Upper lobe of left lung (tissue), 6 donors: Measurements from ENCODE around the gene SLC26A9. TPM values are rescaled to one million over a fixed set of nuclear protein-coding genes. Genes with fewer than 3 reads are reported as not detected.

ENCODE experiments used
- ATAC-seq, 2 donors: fragments of 200-7000 bp; cut with Tn5 transposase; one replicate each; pipeline ENCODE4 v1.9.1; 2022; ENCODE audit warnings: mild to moderate bottlenecking in 2 of 2, moderate library complexity in 2 of 2; ENCODE audit not compliant: low FRiP score in 2 of 2
- DNase-seq, 2 donors: peaks; one replicate each; pipeline ENCODE4 v3.0.0-alpha.2; 2019 to 2020
- H3K27ac ChIP-seq, 4 donors: fragments of 200-600 bp; sonication (generic); one replicate each; pipeline ENCODE4 v1.5.1; 2016 to 2019
- H3K27me3 ChIP-seq, 4 donors: fragments of 200-600 bp; sonication (generic); one replicate each; pipeline ENCODE4 v1.5.1; 2017 to 2019
- H3K36me3 ChIP-seq, 4 donors: fragments of 200-600 bp; sonication (generic); one replicate each; pipeline ENCODE4 v1.5.1; 2016 to 2019
- H3K4me1 ChIP-seq, 4 donors: fragments of 200-600 bp; sonication (generic); one replicate each; pipeline ENCODE4 v1.5.1; 2018 to 2019
- H3K4me3 ChIP-seq, 4 donors: fragments of 200-600 bp; sonication (generic); one replicate each; pipeline ENCODE4 v1.5.1; 2017 to 2019; ENCODE audit warnings: mild to moderate bottlenecking in 2 of 4, moderate library complexity in 1 of 4
- H3K9me3 ChIP-seq, 4 donors: fragments of 200-600 bp; sonication (generic); one replicate each; pipeline ENCODE4 v1.5.1; 2018 to 2019
- CTCF ChIP-seq, 6 experiments: fragments of 450-650 bp in 4 of 6; fragments of 200-600 bp in 2 of 6; sonication (generic) in 2 of 6; IDR thresholded peaks; one replicate each; pipeline ENCODE4 v1.5.1; 2016 to 2019; ENCODE audit warnings: antibody characterized with exemption in 6 of 6
- EP300 ChIP-seq, 4 donors: sonication (generic); formaldehyde crosslinking; IDR thresholded peaks; one replicate each; pipeline ENCODE4 v1.5.1; 2017; ENCODE audit warnings: antibody characterized with exemption in 4 of 4, control low read depth in 2 of 4
- POLR2A ChIP-seq, 4 donors: fragments of 450-650 bp; IDR thresholded peaks; one replicate each; pipeline ENCODE4 v1.5.1; 2016 to 2017; ENCODE audit warnings: antibody characterized with exemption in 4 of 4, mild to moderate bottlenecking in 2 of 4
- POLR2AphosphoS5 ChIP-seq, 2 donors: sonication (generic); formaldehyde crosslinking; IDR thresholded peaks; one replicate each; pipeline ENCODE4 v1.5.1; 2017; ENCODE audit warnings: antibody characterized with exemption in 2 of 2
- WGBS, 2 donors: methylation state at CpG; one replicate each; pipeline ENCODE4 v1.1.5; 2017 to 2018; 5-methylcytosine and 5-hydroxymethylcytosine counted together
- total RNA-seq, 6 donors: library from RNA; depleted of rRNA in 4 of 6; stranded (reverse); fragments of >200 nt in 4 of 6; gene quantifications; one replicate each; pipeline versions ENCODE4 v1.1.0 to v1.2.1, GENCODE V29; 2016 to 2021
- donor health status: DM: no; HTN: no; CAD: no; lungs with moderate emphysema.
- donor health status: DM: no; HTN: yes; CAD: no; lungs with severe emphysema.

The SLC26A9 gene
- total RNA-seq, 6 donors from 2014 or later: 10.6 to 31.9 (median 20.9) TPM

GRCh38 chr1:205971082-205971481 is 27.8 kb upstream of the SLC26A9 start:
- H3K27me3 ChIP-seq: no peaks in the 10 kb centered on the region
- no peaks in the 10 kb centered on the region for H3K9me3 ChIP-seq
- 76 to 85% methylated on average over 4 of the region's 4 CpGs for WGBS, 2 donors
- no peak overlapping the region for H3K27ac ChIP-seq
- TF ChIP-seq POLR2AphosphoS5 (IDR thresholded peaks at IDR 0.05): no peak
- TF ChIP-seq EP300 (IDR thresholded peaks at IDR 0.05): no peak
- TF ChIP-seq POLR2A (IDR thresholded peaks at IDR 0.05): no peak
- no peak for TF ChIP-seq CTCF (IDR thresholded peaks at IDR 0.05)
- no peak for DNase-seq
- ATAC-seq: no peak
- peaks cover 0 to 2% (median 0%) of the 10 kb centered on the region in 4 donors for H3K4me1 ChIP-seq
- no peak overlapping the region for H3K4me3 ChIP-seq
- no peaks in the 10 kb centered on the region for H3K36me3 ChIP-seq

DNA sequence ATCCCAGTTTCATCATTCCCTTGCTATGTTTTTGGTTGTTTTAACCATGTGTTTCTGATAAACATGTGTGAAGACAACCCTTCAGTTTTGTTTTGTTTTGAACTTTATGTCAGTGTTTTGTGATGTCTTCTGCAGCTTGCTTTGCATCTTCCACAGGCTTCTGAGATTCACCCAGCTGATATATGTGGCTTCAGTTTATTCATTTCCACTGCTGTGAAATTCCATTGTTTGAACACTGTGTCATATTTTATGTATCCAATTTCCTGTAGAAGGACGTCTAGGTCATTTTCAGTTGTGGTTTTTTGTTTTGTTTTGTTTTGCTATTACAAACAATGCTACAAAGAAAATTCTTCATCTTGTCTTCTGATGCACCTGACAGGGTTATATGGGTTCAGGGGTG is 27.2 kb upstream of the SLC26A9 start:
- Histone ChIP-seq H3K27me3 (no peaks in the 10 kb centered on the region), H3K9me3 (no peaks in the 10 kb centered on the region), H3K27ac (no peak overlapping the region), H3K4me3 (no peak overlapping the region), H3K4me1 (no peaks in the 10 kb centered on the region), H3K36me3 (no peaks in the 10 kb centered on the region)
- TF ChIP-seq POLR2A (IDR thresholded peaks at IDR 0.05): no peak
- no peak for TF ChIP-seq CTCF (IDR thresholded peaks at IDR 0.05)
- no peak for TF ChIP-seq EP300 (IDR thresholded peaks at IDR 0.05)
- no peak for TF ChIP-seq POLR2AphosphoS5 (IDR thresholded peaks at IDR 0.05)
- ATAC-seq: no peak
- WGBS, 2 donors: 21 to 38% methylated on average over 1 of the region's 1 CpG
- no peak for DNase-seq

- Histone ChIP-seq H3K4me1 (no peaks in the 10 kb centered on the region), H3K9me3 (no peaks in the 10 kb centered on the region), H3K4me3 (no peak overlapping the region), H3K36me3 (no peaks in the 10 kb centered on the region), H3K27me3 (no peaks in the 10 kb centered on the region), H3K27ac (no peak overlapping the region)
- TF ChIP-seq CTCF (IDR thresholded peaks at IDR 0.05) (no peak), POLR2A (IDR thresholded peaks at IDR 0.05) (no peak), EP300 (IDR thresholded peaks at IDR 0.05) (no peak), POLR2AphosphoS5 (IDR thresholded peaks at IDR 0.05) (no peak)
- DNase-seq (no peak), ATAC-seq (no peak)
- 86 to 90% methylated on average over 2 to 8 of the region's 8 CpGs for WGBS, 2 donors
Measured at GRCh38 chr1:205969229-205969628, 26.0 kb upstream of the SLC26A9 start.

DNA sequence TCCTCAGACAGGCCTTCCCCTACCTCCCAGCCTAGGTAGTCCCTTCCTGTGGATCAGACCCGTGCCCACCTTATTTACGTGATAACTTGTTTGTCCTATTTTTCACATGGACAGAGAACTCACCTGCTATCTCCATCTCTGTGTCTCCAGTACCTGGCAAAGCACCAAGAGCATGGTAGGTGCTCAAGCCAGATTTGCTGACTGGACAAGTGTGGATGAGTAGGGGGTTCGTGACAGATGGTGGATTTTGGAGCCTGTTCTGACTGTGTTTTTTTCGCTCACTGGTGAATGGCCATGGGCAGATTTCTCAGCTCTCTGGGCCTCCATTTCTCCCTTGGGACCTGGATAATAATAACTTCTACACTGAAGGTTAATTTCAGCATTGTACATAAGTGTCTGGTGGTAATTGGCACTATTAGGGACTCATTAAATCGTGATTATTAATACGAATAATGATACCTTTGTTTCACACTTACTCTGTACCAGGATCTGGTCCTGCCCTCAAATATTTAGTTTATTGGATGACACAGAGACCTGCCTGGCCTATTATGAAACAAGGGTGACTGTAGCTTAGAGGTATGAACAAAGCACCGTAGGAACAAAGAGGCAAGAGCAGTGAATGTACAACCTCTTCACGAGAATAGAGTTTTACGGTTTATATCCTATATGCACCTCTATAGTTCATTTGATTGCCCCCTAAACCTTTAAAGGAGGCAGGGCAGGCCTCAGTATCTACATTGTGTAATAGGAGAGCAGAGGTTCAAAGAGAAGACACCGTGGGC is 24.5 kb upstream of the SLC26A9 start:
- ATAC-seq: no peak
- no peak overlapping the region for H3K27ac ChIP-seq

More for the DNA sequence above, 24.5 kb upstream of the SLC26A9 start:
- Histone ChIP-seq H3K36me3 (no peaks in the 10 kb centered on the region), H3K4me1 (peaks cover 3 to 4% (median 4%) of the 10 kb centered on the region in 4 donors), H3K4me3 (no peak overlapping the region), H3K27me3 (no peaks in the 10 kb centered on the region), H3K9me3 (no peaks in the 10 kb centered on the region)
- WGBS, 2 donors: 84 to 89% methylated on average over 10 of the region's 10 CpGs
- no peak for DNase-seq
- TF ChIP-seq POLR2A (IDR thresholded peaks at IDR 0.05) (no peak), EP300 (IDR thresholded peaks at IDR 0.05) (no peak), CTCF (IDR thresholded peaks at IDR 0.05) (no peak), POLR2AphosphoS5 (IDR thresholded peaks at IDR 0.05) (no peak)
